ENCODE results near the gene TAF1C. TPM values are rescaled to one million over a fixed set of nuclear protein-coding genes. Genes with fewer than 3 reads are reported as not detected.

TAF1C gene
- total RNA-seq, 1 experiment from 2014 or later, result 89.7 TPM

DNA sequence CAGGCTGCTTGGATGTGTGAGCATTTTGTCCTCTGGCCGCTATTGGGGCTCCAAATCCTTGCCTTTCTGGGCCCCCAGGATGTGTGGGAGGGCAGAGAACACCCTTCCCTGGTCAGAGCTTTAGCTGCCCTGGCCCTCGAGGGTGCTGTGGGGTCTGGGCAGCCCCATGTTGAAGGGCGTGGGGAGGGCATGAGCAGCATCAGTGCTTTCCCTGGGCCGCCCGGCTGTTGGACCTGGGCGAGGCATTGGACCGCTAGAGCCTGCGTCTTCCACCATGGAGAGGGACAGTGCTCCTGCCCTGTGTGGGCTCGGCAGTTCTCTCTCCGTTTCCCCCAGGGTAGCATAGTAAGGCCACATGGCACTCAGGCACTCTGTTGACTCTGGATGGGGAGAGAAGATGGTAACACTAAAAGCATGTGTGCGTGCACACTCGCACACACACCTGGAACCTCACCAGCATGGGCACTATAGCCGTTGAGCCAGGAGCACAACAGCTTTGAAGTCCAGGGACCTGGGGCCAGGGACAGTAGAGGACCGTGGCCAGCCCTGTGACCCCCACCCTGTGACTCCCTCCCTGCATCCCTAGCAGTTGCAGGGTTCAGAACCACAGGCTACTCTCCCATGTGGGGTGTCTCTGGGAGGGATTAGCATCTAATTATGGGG is 10.7 kb upstream of the TAF1C start:
- ChIA-PET CTCF (interaction anchor here (2.0 kb wide), 1 partner anchor 11 kb away, joined by 10 read pairs; the partner anchor contains the start of gene TAF1C), POLR2A (no interaction called here)
- TF ChIP-seq OVOL2 (CRISPR knock-in tag; IDR thresholded peaks at IDR 0.05; ENCODE audit: borderline replicate concordance) (no peak), NFATC4 (CRISPR knock-in tag; IDR thresholded peaks at IDR 0.05) (no peak), NR1H2 (CRISPR knock-in tag; IDR thresholded peaks at IDR 0.05) (no peak), AR (CRISPR knock-in tag; IDR thresholded peaks at IDR 0.05) (no peak), JUN (CRISPR knock-in tag; IDR thresholded peaks at IDR 0.05) (no peak)
- no peak overlapping the region for H3K27ac Mint-ChIP-seq
- DNase-seq (ENCODE audit: low spot score), result no peak
- no peak for ATAC-seq
- no peaks in the 10 kb centered on the region for H3K27me3 Mint-ChIP-seq (ENCODE audit: low read depth)
- H3K4me1 Mint-ChIP-seq, result 0 out of 2 replicates have a peak, but pooled peaks cover 3% of the 10 kb centered on the region
- H3K4me3 Mint-ChIP-seq, result no peak overlapping the region
- no peaks in the 10 kb centered on the region for H3K36me3 Mint-ChIP-seq
- peaks cover 2% of the 10 kb centered on the region; the same call in 1 of the 2 replicates for H3K9me3 Mint-ChIP-seq

- CTCF ChIA-PET, result interaction anchor here (0.7 to 2.0 kb wide), 3 partner anchors 10 to 240 kb away, joined by 3 to 10 read pairs (median 5); partner anchors contain the start of gene TAF1C
- POLR2A ChIA-PET, result no interaction called here
- Mint-ChIP-seq H3K9me3 (no peaks in the 10 kb centered on the region), H3K4me1 (0 out of 2 replicates have a peak, but pooled peaks cover 3% of the 10 kb centered on the region), H3K4me3 (no peak overlapping the region), H3K36me3 (no peaks in the 10 kb centered on the region), H3K27me3 (ENCODE audit: low read depth) (no peaks in the 10 kb centered on the region), H3K27ac (no peak overlapping the region)
- TF ChIP-seq IRF1 (CRISPR knock-in tag; IDR thresholded peaks at IDR 0.05) (no peak), MXD4 (CRISPR knock-in tag; IDR thresholded peaks at IDR 0.05; ENCODE audit: borderline replicate concordance) (no peak), ZNF425 (CRISPR knock-in tag; conservative IDR thresholded peaks at IDR 0.05) (no peak), GABPB1 (CRISPR knock-in tag; IDR thresholded peaks at IDR 0.05) (no peak), SMAD3 (CRISPR knock-in tag; IDR thresholded peaks at IDR 0.05; ENCODE audit: borderline replicate concordance) (no peak), USF1 (CRISPR knock-in tag; IDR thresholded peaks at IDR 0.05) (no peak), FOXK1 (CRISPR knock-in tag; IDR thresholded peaks at IDR 0.05) (no peak), IRF2 (CRISPR knock-in tag; IDR thresholded peaks at IDR 0.05; ENCODE audit: borderline replicate concordance, low read depth) (no peak), NR3C1 (CRISPR knock-in tag; conservative IDR thresholded peaks at IDR 0.05; ENCODE audit: low read depth) (no peak), JUN (CRISPR knock-in tag; IDR thresholded peaks at IDR 0.05) (no peak), OVOL2 (CRISPR knock-in tag; IDR thresholded peaks at IDR 0.05; ENCODE audit: borderline replicate concordance) (no peak), ESRRA (CRISPR knock-in tag; IDR thresholded peaks at IDR 0.05; ENCODE audit: borderline replicate concordance) (no peak), SMAD4 (CRISPR knock-in tag; IDR thresholded peaks at IDR 0.05) (no peak), GTF2I (CRISPR knock-in tag; conservative IDR thresholded peaks at IDR 0.05) (no peak)
- DNase-seq (ENCODE audit: low spot score), result no peak
- ATAC-seq, result peak; percentile 34
Measured at GRCh38 chr16:84196727-84197394, 10.0 kb upstream of the TAF1C start.
